MM.1S (cell line): ENCODE results near the gene DNAJB14.

Experiments used
- CTCF ChIP-seq: fragments of 300-600 bp; sonication (generic); IDR thresholded peaks from 2 replicates; pipeline ENCODE4 v1.5.1; 2016; ENCODE audit warnings: antibody characterized with exemption, low read length, mixed read lengths
- EZH2 ChIP-seq: fragments of 300-600 bp; sonication (generic); optimal IDR thresholded peaks from 2 replicates; pipeline ENCODE3; 2017; ENCODE audit warnings: low read depth, mild to moderate bottlenecking, antibody characterized with exemption, low read length, mixed read lengths

- TF ChIP-seq CTCF (no peak), EZH2 (no peak)
Observed at GRCh38 chr4:99860521-99860920, 85.9 kb downstream of the DNAJB14 start.
